ENCODE results near the gene TBXA2R.

Gene TBXA2R

GRCh38 chr19:3618811-3619630, 12.3 kb upstream of the TBXA2R start:
- no peak for DNase-seq

- no peak for DNase-seq
Measured at GRCh38 chr19:3618144-3618810, 11.6 kb upstream of the TBXA2R start.

DNA sequence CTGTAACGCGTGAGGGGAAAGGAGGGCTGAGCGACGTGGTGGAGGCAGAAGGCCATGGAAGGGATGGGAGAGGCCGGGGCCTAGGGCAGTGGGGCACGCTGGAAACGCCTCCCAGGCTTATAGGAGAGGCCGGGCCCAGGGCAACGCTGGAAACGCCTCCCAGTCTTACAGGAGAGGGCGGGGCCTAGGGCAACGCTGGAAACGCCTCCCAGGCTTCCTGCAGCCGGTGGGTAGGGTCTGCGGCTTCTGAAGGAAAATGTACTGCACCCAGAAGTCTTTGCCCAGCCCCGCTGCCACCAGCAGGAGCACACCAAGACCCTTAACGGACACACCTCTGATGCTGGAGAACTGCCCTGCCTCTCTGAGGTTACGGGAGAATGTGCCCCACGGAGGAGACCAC, 10.8 kb upstream of the TBXA2R start:
- no peak for DNase-seq

GRCh38 chr19:3615524-3616135, 9.0 kb upstream of the TBXA2R start:
- no peak for DNase-seq

DNA sequence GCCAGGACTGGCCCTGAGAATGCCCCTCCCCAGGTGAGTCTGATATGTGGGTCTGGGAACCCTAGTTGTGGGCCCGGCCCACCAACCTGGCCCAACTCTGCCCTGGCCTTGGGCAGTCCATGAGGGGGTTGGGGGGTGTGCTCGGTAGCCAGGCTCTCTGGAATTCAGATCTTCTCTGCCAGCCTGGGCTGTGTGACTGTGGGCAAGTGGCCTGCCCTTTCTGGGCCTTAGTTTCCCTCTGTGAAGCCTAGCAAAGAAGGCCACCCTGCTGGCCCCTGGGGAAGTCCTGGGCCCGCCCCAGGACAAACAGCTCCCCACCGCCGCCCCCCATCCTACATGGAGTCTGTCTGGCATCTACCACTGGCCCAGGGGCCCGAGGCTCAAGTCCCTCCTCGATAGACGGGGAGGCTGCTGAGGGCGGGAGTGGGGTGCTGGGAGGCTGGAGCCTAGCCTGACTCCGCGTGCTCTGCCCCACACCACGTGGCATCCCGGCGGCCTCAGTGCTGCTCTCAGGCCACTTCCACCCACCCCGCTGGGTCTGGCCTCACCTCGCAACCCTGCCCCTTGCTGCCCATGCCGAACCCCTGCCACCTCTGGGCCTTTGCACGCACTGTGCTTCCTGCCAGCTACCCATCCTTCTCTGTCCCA, 8.3 kb upstream of the TBXA2R start:
- no peak for DNase-seq

- no peak for DNase-seq
Measured at GRCh38 chr19:3613818-3614661, 7.4 kb upstream of the TBXA2R start.

DNA sequence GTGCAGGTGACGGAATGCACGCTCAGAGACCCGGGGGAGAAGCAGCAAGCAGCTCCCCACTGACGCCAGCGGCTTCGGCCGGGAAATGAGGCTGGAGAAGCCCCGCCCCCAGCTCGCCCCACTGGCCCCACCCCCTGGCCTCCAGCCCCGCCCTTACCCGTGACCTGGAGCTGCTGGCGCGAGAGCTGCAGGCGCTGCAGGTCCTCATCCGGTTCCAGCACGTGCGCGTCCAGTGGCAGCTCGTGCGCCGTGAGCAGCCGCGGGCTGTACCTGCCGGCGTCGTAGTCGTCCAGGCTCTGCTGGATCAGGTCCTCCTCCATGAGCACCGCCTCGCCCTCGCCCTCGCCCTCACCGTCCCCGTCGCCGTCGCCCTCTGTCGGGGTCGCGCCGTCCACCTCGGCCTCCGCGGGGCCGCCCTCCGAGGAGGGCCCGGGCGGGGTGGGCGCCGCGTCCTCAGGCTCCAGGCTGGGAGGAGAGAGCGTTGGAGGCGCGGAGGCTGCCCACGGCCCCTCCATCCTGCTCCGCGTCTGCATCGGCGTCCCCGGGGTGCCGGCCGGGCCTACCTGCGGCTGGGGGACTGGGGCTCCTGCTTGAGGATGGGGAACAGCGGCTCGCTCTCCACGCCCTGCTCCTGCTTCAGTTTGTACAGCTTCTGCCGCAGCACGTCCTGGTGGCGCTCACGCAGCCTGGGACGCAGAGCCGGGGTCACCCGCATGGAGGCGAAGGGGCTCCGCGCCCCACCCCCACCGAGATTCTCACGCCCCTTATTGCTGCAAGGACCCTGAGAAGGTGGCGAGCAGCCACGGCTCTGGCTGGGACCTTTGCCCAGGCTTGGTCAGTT, 6.4 kb upstream of the TBXA2R start:
- DNase-seq = no peak

DNA sequence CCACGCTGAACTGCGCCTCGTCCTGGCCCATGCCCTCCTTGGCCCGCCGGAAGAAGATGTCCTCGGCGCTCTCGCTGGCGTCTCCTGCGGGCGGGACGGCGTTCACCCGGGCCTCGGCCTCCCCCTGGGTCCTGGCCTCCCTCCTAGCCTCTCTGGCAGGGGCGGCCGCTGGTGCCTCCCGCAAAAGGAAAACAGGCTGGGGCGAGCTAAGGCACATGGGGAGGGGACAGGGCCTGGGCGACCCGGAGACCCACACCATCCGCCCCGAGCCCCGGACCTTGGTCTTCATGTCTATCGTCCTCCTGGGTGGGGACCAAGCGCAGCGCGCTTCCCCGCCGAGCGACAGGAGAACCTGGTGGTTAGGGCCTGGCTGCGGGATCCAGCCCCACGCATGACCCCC, 5.7 kb upstream of the TBXA2R start:
- DNase-seq = no peak

- no peak for DNase-seq
Measured at GRCh38 chr19:3611841-3612240, 5.2 kb upstream of the TBXA2R start.

DNA sequence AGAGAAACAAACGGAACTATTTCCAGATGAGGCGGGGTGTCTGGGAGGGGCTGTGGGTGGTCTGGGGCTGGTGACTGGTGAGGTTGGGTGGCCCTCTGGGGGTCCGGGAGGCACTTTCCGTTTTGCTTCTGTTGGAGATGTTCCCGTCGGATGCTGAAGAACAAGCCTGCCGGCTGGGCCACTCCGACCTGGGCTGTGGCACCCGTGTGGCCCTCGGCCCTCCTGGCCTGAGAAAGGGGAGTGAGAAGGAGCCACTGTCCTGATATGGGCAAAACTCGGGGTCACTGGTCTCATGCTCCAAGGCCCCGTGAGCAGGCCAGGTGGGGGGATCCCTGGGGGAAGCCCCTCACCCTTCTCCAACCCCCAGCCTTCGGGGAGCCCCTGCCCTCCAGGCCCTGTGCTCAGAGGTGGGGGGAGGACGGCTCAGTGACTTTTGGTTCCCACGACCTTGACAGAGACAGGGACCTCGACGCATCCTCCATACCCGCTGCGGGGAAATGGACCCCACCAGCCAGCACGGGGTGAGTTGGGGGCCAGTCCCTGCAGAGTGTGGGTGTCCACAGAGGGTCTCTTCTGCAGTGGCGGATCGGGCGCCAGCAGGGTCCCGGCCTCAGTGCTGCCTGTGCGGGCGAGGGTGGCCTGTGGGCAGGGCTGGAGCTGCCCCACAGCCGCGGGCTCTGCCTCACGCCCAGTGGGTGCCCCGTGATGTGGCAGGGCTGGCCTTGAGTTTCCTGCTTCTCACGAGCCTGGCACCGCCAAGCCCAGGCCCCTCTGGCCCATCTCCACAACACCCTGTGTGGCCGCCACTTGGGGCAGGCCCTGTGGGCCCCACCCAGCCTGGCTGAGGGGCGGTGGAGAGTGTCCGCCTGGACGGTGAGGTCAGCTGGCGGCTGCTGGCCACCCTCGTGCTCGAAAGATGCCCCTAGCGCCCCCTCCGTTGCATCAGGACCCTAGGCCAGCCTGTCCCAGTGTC, 4.4 kb upstream of the TBXA2R start:
- DNase-seq = no peak

DNA sequence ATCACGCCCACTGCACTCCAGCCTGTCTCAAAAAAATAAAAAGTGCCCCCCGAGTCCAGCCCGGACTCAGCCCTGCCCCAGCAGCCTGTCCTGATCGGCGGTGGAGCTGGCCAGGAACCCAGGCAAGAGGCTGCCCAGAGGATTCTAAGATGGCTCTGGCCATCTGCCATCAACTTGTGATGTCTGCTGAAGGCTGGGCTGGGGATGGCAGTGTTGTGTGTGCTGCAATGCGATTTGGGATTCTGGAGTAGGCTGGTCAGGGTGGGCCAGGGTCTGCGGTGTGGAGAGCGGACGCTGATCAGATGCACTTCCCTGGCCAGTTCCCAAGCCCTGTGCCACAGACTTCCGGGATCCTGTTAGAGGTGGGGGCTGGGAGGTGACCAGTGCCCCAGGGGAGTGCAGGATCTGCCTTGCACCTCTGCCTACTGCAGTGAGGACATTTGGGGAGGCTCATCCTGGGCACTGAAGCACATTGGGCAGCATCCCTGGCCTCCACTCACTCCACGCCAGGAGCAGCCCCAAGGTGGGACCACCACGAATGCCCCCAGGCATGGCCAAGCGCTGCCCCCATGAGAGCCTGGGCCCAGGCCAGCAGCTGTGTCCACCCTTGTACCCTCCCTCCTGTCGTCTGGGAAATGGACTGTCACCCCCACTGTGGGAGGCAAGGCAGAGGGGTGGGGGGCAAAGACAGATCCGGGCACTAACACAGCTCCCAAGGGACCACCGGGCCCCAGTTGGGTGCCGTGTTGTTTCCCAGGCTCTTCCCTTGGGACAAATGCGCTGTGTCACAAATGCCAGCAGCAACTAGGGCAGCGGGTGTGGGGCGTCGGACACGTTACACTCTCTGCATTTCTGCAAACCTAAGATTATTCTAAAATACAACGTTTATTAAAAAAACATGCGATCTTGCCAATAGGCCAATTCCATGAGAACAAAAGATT, 3.4 kb upstream of the TBXA2R start:
- DNase-seq = no peak

GRCh38 chr19:3608750-3609322, 2.2 kb upstream of the TBXA2R start:
- no peak for DNase-seq

DNA sequence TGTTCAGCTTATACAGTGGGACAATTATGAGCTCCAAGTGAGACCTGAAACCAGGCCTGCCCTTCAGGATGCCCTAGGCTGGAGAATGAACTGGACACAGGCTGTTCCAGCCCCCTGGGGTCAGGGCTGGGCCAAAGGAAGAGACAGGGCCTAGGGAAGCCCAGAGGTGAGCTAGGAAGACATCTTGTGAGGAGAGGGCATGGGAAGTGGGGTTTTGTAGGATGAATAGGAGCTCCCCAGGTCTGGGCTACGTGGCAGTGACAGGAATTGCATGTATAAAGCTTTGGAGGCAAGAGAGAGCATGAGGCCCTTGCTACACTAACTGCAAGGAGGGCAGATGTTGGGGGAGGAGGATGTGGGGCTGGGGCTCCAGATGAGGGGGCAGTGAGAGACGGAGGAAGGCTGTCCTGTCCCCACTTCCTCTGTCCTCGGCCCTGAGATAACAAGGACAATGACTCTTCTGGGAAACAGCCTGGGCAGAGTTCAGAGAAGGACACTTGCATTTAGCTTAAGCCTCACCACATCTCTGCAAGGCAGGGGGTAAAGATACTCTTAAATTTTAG, 1.5 kb upstream of the TBXA2R start:
- DNase-seq = no peak

DNA sequence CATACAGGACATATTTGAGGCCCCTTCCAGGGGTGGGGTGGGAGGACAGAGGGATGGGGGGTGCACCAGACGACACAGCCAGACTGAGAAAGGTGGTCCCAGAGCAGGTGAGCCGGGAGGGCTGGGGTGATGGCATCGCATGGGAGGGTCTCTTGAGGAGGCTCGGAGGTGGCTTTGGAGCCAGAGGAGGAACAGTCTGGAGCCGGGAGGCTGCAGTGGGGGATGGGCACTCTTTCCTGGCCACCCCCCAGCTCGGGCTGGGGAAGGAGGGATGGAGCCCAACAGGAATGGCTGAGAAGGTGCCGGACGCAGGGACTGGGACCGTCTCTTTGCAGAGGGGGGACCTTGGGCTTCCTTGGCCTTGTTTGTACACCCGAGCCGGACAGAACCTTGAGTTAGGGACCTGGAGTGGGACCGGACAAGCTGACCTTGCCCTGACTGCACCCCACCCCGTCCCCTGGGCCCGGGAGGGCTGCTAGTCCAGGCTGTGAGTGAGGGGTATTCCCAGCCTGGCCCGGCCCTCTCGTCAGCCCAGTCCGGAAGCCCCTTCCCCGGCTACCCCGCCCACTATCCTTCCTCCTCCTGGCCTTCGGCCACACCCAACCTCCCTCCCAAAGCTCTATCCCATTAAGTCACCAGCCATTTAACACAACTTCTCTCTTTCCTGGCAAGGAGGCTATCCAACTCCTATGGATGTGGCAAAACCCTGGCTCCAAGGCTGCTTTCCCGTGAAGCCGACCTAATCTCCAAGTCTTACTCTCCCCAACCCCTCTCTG, 816 bp upstream of the TBXA2R start:
- DNase-seq = no peak

DNA sequence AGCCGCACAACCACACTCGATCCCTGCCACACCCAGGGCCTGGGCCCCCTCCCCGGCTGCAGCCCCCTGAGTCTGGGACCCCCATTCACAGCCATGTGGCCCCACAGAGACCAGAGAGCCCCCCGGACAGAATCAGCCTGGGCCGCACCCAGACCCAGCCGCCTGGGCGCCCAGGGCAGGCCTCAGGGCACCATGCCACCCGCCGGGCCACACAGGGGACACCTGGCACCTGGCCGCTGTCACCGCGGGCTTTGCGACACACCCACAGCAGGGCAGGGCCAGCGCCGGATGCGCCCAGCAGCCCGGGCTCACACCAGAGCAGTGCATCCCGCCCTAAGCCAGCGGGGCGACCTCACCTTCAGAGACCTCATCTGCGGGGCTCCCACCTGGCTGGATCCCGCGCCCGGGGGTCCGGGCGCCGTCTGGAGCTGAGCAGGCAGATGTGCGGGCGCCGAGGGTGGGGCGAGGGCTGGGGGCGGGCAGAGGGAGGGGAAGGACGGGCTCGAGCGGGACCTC, 443 bp downstream of the TBXA2R start:
- no peak for DNase-seq

GRCh38 chr19:3605770-3606169, 905 bp downstream of the TBXA2R start:
- no peak for DNase-seq

GRCh38 chr19:3605361-3605760, 1.3 kb downstream of the TBXA2R start:
- no peak for DNase-seq

- DNase-seq = no peak
Measured at GRCh38 chr19:3604987-3605343, 1.7 kb downstream of the TBXA2R start.
